NCI-H345 (cell line): Measurements from ENCODE around the gene NKX6-2.
"Not testable (repeated sequence)": the region's sequence is repeated elsewhere in the genome, so short reads cannot be mapped to it uniquely, and the experiment has no call there.

ENCODE experiments used
- DNase-seq: peaks from one replicate; lab custom pipeline; 2025; lab: John Stamatoyannopoulos, UW

Gene NKX6-2

DNA sequence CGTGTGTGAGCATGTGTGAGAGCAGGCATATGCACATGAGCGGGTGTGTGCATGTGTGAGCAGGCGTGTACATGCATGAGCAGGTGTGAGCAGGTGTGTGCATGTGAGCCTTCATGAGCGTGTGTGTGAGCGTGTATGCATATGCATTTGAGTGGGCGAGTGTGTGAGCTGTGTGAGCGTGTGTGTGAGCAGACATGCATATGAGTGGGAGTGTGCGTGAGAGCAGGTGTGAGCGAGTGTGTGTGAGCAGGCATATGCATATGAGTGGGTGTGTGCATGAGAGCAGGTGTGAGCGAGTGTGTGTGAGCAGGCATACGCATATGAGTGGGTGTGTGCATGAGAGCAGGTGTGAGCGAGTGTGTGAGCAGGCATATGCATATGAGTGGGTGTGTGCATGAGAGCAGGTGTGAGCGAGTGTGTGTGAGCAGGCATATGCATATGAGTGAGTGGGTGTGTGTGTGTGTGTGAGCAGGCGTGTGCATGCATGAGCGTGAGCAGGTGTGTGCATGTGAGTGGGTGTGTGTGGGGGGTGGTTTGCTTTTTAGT lies 30.7 kb downstream of the NKX6-2 start:
- DNase-seq, result no peak

GRCh38 chr10:132754071-132754470 lies 31.9 kb downstream of the NKX6-2 start:
- DNase-seq, result no peak

DNA sequence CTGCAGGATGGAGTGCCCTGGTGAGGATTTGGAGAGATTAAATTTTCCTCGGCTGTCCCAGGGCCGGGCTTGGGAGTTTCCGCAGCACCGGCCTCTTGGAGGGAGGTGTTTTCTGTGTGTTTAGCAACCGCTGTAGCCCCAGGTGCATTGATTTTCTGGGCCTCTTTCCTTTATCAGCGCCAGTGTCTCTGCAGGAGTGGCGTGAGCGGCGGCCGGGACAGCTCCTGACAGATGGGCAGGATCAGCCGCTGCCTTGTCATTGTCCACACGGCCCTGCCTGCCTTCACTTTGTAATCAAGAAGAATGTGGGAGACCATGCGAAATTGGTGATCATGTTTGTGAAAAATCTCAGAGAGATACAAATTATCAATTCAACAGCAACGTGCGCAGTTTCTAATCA lies 32.4 kb downstream of the NKX6-2 start:
- DNase-seq, result no peak

DNA sequence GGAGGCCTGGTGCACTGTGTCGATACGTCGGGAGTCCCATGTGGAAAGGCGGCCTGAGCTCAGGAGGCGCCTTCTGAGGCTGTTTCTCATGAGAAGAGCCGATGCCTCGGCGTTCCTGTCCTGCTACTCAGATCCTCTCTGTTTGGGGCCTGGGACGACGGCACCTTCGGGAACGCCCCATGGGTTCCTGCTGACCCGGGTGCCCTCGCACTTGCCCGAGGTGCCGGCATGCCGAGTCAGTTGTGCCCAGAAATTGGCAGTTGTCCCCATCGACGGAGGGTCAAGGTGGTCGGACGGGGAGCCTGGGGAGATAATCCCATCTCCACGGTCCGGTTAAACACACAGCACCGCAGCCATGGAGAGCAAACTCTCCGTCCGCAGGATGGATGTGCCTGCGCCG lies 33.0 kb downstream of the NKX6-2 start:
- no peak for DNase-seq

- no peak for DNase-seq
Measured at GRCh38 chr10:132752378-132752777, 33.6 kb downstream of the NKX6-2 start.

DNA sequence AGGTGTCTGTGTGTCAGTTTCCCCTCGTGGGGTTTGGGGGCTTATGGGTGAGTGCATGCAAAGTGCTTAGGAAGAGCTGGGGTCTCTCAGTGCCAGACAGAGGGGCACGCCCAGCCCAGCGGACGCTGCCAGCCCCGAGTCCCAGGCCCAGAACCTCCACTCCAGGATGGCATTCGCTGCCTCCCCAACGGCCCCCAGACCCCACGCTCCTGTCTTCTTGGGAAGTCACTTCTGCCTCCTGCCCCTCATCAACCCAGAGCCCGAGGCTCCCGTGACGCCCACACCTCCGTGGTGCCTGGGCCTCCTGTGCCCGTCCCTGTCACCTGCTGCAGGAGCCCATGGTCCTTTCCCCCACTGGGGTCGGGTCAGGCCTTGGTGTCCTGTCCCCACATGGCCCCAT lies 35.0 kb downstream of the NKX6-2 start:
- DNase-seq, result no peak

- DNase-seq, result no peak
Measured at GRCh38 chr10:132749371-132749795, 36.6 kb downstream of the NKX6-2 start.

DNA sequence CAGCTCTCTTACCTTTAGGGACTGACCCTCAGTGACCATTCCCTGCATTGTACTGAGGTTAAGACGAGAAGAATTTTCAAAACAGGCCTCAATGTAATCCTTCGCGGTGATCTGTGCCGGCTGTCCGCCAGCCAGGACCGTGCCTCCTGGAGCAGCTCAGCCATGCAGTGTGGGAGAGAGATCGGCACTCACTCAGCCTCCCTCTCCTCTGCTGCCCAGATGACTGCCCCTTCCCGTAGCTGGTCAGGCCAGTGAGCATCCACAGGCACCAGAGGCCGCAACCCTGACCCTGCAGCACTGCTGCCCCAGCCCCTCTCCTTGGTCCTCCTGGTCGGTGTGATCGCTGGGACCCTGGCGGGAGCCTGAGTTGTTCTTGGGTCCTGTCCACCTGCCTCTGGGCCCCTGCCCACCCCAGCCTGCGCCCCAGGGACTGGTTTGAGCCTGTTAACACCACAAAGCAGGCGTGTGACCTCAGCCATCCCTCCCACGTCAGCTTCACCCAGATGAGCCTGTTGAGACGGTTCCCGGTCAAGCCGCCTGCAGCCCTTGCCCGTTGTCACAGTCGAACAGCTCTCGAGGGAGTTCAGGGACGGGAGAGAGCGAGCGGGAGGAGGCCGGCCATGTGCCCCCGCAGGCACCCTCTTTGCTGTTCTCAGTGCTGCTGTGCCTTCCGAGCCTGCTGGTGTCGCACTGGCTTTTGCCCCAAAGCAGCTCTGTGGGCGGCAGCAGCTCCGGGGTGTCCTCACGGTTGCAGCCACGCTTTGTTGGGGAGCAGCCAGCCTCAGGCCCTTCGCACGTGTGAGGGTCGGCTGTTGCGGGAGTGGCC lies 37.2 kb downstream of the NKX6-2 start:
- no peak for DNase-seq

- DNase-seq, result no peak
Measured at GRCh38 chr10:132748135-132748534, 37.8 kb downstream of the NKX6-2 start.

DNA sequence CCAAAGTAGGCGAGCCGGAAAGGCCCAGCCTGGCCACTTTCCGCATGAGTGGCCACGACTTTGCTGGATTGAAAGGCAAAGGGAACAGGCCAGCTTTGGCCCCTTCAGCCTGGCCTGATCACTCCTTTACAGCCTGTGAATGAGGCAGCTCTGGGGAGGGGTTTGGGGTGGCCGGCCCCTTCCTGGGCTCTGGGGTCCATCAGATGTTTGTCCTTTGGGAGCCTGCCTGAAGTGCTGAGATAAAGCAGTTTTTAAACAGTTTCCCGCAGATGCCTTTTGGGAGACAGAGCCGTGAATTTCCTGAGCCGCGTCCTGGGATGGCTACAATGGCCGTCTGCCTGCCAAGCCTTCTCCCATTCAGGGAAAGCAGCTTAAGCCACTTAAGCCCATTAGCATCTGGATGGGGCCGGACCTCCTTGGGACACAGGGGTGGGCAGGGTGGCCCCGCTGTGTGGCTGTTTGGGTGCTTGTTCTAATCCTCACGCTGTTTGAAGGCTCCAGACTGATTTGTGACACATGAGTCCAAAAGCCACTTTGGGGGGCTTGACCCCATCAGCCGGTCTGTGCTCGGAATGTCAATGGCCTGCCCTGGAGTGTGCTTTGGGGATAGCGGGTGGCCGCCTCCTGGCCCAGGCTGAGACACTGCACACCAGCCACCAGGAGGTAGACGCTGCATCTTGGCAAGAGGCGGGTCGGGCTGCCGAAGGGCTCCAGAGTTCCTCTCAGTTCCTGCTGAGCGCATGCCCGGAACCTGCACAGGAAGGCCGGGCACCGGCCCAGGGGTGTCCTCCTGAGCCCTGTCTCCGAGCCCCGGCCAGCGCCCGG lies 38.9 kb downstream of the NKX6-2 start:
- no peak for DNase-seq

GRCh38 chr10:132746386-132746785 lies 39.6 kb downstream of the NKX6-2 start:
- DNase-seq, result no peak

DNA sequence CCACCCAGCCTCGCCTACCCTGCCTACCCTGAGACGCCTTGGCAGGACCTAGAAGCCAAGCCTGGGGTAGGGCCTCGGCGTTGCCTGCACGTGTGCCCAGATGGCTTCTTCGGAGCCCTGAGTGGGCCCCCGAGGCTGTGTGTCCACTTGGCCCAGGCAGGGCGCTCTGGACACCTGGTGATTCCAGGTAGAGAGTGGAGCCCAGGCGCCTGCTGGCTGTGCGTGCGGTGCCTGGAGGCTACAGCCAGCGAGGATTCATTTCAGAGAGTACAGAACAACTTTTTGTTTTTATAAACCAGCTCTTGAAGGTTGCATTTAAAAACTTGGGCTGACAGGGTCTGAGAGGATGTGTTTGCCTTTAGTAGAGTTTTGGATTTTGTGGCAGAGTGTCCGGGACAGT lies 40.0 kb downstream of the NKX6-2 start:
- DNase-seq, result no peak

- DNase-seq, result no peak
Measured at GRCh38 chr10:132745511-132745910, 40.4 kb downstream of the NKX6-2 start.

GRCh38 chr10:132744839-132745238 lies 41.1 kb downstream of the NKX6-2 start:
- no peak for DNase-seq

- no peak for DNase-seq
Measured at GRCh38 chr10:132743925-132744490, 41.9 kb downstream of the NKX6-2 start.

- not testable (repeated sequence) for DNase-seq
Measured at GRCh38 chr10:132743196-132743924, 42.6 kb downstream of the NKX6-2 start.

GRCh38 chr10:132742837-132743194 lies 43.1 kb downstream of the NKX6-2 start:
- no peak for DNase-seq

DNA sequence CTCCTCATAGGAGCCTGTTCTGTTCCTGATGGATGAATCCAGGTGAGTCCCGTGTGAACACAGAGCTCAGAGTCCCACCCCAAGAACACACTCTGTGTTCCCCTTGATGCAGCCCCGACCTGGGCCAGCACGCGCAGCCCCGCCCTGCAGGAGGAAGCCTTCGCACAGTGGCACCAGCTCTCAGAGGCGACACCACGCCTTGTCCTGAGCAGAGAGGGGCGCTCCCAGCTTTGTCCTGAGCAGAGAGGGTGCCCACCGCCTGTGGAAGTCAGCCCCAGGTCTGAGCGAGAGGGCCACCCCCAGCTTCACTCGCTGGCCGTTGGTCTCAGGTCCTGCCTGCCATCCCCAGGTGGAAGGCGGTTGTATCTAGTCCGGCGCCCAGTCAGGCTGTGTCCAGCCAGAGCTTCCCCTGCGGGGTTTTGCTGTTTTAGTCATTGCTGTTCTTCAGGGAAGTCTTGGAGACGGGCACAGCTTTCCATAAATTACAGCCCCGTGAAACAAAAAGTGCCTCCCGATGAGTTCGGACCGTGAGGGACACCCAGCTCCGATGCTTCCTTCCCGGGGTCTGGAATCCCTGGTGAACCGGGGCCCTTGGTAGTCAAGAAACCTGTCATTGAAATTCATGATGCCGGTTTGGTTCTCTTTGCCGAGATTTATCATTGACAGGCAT lies 43.6 kb downstream of the NKX6-2 start:
- no peak for DNase-seq

GRCh38 chr10:132740588-132740987 lies 45.4 kb downstream of the NKX6-2 start:
- no peak for DNase-seq

DNA sequence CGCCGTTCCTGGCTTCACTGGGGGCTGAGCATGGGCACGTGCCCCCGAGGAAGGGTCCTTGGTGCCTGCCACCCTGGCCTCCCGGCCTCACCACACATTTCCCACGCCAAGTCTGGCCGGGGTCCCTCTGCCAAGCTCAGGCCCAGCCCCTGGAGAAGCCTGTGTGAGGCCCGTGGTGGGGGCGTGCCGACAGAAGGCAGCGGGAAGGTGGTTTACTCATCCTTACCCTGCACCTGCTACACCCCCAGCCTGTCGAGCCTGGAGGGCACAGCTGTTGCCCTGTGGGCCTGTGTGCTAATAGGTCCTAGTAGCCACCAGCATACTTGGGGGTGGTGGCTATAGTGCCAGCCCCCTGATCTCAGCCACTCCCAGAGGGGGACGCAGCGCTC lies 46.7 kb downstream of the NKX6-2 start:
- DNase-seq, result no peak

GRCh38 chr10:132738454-132739224 lies 47.3 kb downstream of the NKX6-2 start:
- no peak for DNase-seq
